Measurements from ENCODE around the gene GLI1. TPM values are rescaled to one million over a fixed set of nuclear protein-coding genes. Genes with fewer than 3 reads are reported as not detected.

The GLI1 gene
- total RNA-seq, 2 experiments from 2014 or later: 0.31 to 0.85 TPM

DNA sequence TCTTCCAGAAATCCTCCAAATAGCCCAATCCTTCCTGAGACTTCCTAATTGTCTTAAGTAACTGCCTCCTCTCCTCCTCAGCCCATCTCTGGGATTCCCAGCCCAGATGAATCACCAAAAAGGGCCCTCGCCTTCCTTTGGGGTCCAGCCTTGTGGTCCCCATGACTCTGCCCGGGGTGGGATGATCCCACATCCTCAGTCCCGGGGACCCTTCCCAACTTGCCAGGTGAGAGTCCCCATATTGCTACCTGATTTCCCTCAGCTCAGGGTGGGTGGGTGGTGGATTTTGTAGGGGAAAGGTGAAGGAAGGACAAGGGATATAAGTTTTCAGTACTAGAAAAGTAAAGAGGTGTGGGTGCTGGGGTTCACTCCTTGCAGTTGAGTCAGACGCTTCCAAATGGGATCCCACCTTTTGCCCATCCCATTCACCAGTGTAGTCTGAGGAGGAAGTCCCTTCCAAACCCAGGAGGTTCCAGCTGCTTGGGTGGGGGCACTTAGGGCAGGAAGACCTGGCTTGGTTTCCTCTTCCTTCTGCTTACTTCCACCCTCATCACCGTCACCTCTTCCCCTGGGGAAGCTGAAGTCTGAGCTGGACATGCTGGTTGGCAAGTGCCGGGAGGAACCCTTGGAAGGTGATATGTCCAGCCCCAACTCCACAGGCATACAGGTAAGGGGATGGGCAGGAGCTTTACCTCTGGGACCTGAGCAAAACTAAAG, 5.6 kb downstream of the GLI1 start:
- TF ChIP-seq CTCF (IDR thresholded peaks at IDR 0.05): no peak
- Mint-ChIP-seq H3K4me3 (no peak overlapping the region), H3K27ac (peak overlapping the region; percentile 63), H3K9me3 (no peaks in the 10 kb centered on the region), H3K36me3 (ENCODE audit: low read depth) (peaks cover 27% of the 10 kb centered on the region), H3K27me3 (peaks cover 18% of the 10 kb centered on the region), H3K4me1 (ENCODE audit: low read depth) (peaks cover 46% of the 10 kb centered on the region)
- no peak overlapping the region for H3K4me3 ChIP-seq (ENCODE audit: low read length)
- DNase-seq (no peak), ATAC-seq (ENCODE audit: poor library complexity) (no peak)
- peaks cover 9 to 14% of the 10 kb centered on the region in 2 experiments for H3K27me3 ChIP-seq (ENCODE audit: control insufficient read depth in 1 of 2, insufficient read depth in 2 of 2, low read length in 2 of 2)
- H3K27ac ChIP-seq (ENCODE audit: low read depth in 1 of 2, low read length in 2 of 2): no peak overlapping the region
- intact Hi-C loops (cut with DNase I, micrococcal nuclease): loop anchor here in 1 of 2 experiments (2.0 kb wide), 1 partner anchor 62 kb away; no protein-coding TSS in a partner anchor
- H3K36me3 ChIP-seq (ENCODE audit: insufficient read depth, low read length): peaks cover 20% of the 10 kb centered on the region
- CTCF ChIA-PET: interaction anchor here (1.0 to 1.1 kb wide), 2 partner anchors 9 to 17 kb away, joined by 3 read pairs; no protein-coding TSS in a partner anchor
- POLR2A ChIA-PET: interaction anchor here (1.0 to 1.9 kb wide), 3 partner anchors 13 to 22 kb away, joined by 4 to 9 read pairs (median 7); partner anchors contain the start of genes ARHGAP9 and MARS1
- H3K4me1 ChIP-seq (ENCODE audit: insufficient read depth, low read length): peaks cover 32% of the 10 kb centered on the region
- no peaks in the 10 kb centered on the region for H3K9me3 ChIP-seq (ENCODE audit: control insufficient read depth in 1 of 2, insufficient read depth in 1 of 2, low read length in 2 of 2)

DNA sequence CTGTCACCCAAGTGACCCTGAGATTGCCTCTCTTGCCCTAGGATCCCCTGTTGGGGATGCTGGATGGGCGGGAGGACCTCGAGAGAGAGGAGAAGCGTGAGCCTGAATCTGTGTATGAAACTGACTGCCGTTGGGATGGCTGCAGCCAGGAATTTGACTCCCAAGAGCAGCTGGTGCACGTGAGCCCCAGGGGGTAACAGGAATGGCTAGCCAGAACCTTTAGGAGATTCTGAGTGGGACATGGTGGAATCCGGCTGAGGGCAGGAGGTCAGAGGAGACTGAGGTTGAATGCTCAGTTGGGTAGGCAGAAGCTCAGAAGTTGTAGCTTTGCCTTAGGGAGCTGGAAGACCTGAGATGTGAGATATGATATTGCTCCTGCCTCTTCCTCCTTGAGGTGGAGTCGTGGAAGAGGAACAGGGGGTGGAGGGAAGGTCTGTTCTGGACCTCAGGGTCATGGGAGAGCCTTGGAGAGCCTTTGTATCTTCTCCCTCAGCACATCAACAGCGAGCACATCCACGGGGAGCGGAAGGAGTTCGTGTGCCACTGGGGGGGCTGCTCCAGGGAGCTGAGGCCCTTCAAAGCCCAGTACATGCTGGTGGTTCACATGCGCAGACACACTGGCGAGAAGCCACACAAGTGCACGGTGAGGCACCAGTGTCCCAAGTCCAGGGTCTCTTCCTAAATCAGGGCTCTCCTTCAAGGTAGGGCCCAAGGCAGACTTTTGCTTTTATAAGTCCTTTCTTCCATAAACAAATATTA, 6.3 kb downstream of the GLI1 start:
- ATAC-seq (ENCODE audit: poor library complexity) (no peak), DNase-seq (no peak)
- ChIA-PET CTCF (interaction anchor here (1.0 to 1.1 kb wide), 2 partner anchors 10 to 16 kb away, joined by 3 read pairs; no protein-coding TSS in a partner anchor), POLR2A (interaction anchor here (1.0 to 1.9 kb wide), 3 partner anchors 12 to 21 kb away, joined by 4 to 9 read pairs (median 7); partner anchors contain the start of genes ARHGAP9 and MARS1)
- Histone ChIP-seq H3K9me3 (ENCODE audit: control insufficient read depth in 1 of 2, insufficient read depth in 1 of 2, low read length in 2 of 2) (no peaks in the 10 kb centered on the region), H3K36me3 (ENCODE audit: insufficient read depth, low read length) (peaks cover 27% of the 10 kb centered on the region), H3K4me3 (ENCODE audit: low read length) (no peak overlapping the region), H3K4me1 (ENCODE audit: insufficient read depth, low read length) (peaks cover 31% of the 10 kb centered on the region), H3K27ac (ENCODE audit: low read depth in 1 of 2, low read length in 2 of 2) (no peak overlapping the region), H3K27me3 (ENCODE audit: control insufficient read depth in 1 of 2, insufficient read depth in 2 of 2, low read length in 2 of 2) (peaks cover 6 to 11% of the 10 kb centered on the region in 2 experiments)
- no peak overlapping the region for H3K4me3 Mint-ChIP-seq
- peaks cover 14% of the 10 kb centered on the region for H3K27me3 Mint-ChIP-seq
- intact Hi-C loops (cut with DNase I, micrococcal nuclease): loop anchor here in 1 of 2 experiments (2.0 kb wide), 1 partner anchor 61 kb away; no protein-coding TSS in a partner anchor
- H3K27ac Mint-ChIP-seq: peak overlapping the region; percentile 63
- peaks cover 41% of the 10 kb centered on the region for H3K4me1 Mint-ChIP-seq (ENCODE audit: low read depth)
- no peak for TF ChIP-seq CTCF (IDR thresholded peaks at IDR 0.05)
- peaks cover 35% of the 10 kb centered on the region for H3K36me3 Mint-ChIP-seq (ENCODE audit: low read depth)
- H3K9me3 Mint-ChIP-seq: no peaks in the 10 kb centered on the region

DNA sequence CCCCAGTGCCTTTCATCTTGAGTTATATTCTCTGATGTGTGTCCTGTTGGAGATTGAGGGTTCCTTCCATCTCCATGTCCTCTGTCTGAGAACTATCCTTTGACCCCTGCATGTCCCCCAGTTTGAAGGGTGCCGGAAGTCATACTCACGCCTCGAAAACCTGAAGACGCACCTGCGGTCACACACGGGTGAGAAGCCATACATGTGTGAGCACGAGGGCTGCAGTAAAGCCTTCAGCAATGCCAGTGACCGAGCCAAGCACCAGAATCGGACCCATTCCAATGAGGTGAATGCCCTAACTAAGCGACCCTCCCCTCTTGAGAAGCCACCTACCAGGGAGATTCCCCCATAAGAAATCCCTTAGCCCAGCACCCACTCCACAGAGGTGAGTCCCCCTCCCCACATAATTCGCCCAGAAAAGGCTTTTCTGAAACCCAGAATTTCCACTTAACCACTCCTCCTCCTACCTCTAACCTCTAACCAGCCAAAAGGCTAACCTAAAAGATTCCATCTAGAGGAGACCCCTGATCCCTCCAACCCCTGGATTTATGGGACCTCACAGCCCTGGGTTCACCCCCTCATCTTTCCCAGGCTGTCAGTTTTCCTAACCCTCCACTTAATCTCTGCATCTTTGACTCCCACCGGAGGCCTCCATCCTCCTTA, 7.8 kb downstream of the GLI1 start:
- Histone ChIP-seq H3K4me1 (ENCODE audit: insufficient read depth, low read length) (peaks cover 30% of the 10 kb centered on the region), H3K4me3 (ENCODE audit: low read length) (no peak overlapping the region), H3K9me3 (ENCODE audit: control insufficient read depth in 1 of 2, insufficient read depth in 1 of 2, low read length in 2 of 2) (no peaks in the 10 kb centered on the region), H3K27ac (ENCODE audit: low read depth in 1 of 2, low read length in 2 of 2) (no peak overlapping the region), H3K36me3 (ENCODE audit: insufficient read depth, low read length) (peaks cover 41% of the 10 kb centered on the region), H3K27me3 (ENCODE audit: control insufficient read depth in 1 of 2, insufficient read depth in 2 of 2, low read length in 2 of 2) (no peaks in the 10 kb centered on the region)
- H3K36me3 Mint-ChIP-seq (ENCODE audit: low read depth): peaks cover 49% of the 10 kb centered on the region
- peaks cover 43% of the 10 kb centered on the region for H3K4me1 Mint-ChIP-seq (ENCODE audit: low read depth)
- POLR2A ChIA-PET: no interaction called here
- H3K9me3 Mint-ChIP-seq: no peaks in the 10 kb centered on the region
- CTCF ChIA-PET: no interaction called here
- no peak for DNase-seq
- ATAC-seq (ENCODE audit: poor library complexity): no peak
- intact Hi-C loops (cut with DNase I, micrococcal nuclease): no loop called here
- peaks cover 5% of the 10 kb centered on the region for H3K27me3 Mint-ChIP-seq
- H3K27ac Mint-ChIP-seq: no peak overlapping the region
- no peak for TF ChIP-seq CTCF (IDR thresholded peaks at IDR 0.05)
- peak overlapping the region; percentile 20 for H3K4me3 Mint-ChIP-seq

All from CD4-positive, alpha-beta T cell (primary cell).